Measurements from ENCODE around the gene GPR146.

Gene GPR146

DNA sequence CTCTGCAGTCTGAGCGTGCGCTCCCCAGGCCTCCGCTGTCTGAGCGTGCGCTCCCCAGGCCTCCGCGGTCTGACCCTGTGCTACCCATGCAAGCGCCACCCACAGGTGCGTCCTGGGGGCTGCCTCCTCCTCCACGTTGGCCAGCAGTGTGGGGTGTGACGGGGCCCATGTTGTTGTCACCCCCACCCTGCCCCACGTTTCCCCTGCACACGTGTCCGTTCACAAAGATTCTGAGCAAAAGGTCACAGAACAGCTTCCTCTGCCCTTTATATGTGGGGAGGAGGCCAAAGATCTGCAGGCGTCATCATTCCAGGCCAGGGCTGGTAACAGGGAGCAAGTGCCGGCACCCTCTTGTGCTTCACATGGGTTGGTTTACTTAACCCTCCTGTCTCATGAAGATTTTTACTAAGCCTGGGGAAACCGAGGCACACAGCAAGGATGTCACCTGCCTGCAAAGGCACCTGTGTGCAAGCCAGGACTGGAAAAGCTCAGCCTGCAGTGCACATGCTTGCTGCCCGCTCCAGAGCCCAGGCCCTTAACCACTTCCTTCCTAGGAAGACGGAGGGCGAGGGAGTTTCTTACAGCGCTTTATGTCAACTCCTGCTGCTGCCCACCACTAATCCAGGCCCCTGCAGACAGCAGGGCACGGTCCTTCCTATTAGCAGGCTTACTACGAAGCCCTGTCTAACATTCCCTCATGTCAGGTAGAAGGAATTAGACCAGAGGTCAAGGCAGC lies 4.8 kb downstream of the GPR146 start:
- Histone ChIP-seq H3K4me1 (ENCODE audit: low read length) (peaks cover 9% of the 10 kb centered on the region; the same call in 1 of the 2 replicates), H3K27ac (ENCODE audit: low read length) (no peak overlapping the region), H3K4me2 (ENCODE audit: low read depth, low read length) (no peak overlapping the region), H3K79me2 (ENCODE audit: low read length) (no peaks in the 10 kb centered on the region), H3K4me3 (ENCODE audit: low read length) (no peak overlapping the region), H2AFZ (ENCODE audit: low read length) (no peak overlapping the region), H3K9ac (ENCODE audit: low read length) (no peak overlapping the region), H3K9me2 (replicated peaks; ENCODE audit: insufficient read depth, low read length) (no peaks in the 10 kb centered on the region), H3K27me3 (replicated peaks; ENCODE audit: insufficient read depth, low read length) (no peaks in the 10 kb centered on the region), H3F3A (ENCODE audit: insufficient read depth, low read length) (peaks cover 10% of the 10 kb centered on the region), H4K20me1 (ENCODE audit: insufficient read depth, low read length) (no peaks in the 10 kb centered on the region), H3K9me3 (replicated peaks; ENCODE audit: insufficient read depth, low read length) (no peaks in the 10 kb centered on the region), H3K36me3 (replicated peaks; ENCODE audit: insufficient read depth, low read length) (no peaks in the 10 kb centered on the region)
- DNase-seq: no peak
- TF ChIP-seq, protein P1, sequence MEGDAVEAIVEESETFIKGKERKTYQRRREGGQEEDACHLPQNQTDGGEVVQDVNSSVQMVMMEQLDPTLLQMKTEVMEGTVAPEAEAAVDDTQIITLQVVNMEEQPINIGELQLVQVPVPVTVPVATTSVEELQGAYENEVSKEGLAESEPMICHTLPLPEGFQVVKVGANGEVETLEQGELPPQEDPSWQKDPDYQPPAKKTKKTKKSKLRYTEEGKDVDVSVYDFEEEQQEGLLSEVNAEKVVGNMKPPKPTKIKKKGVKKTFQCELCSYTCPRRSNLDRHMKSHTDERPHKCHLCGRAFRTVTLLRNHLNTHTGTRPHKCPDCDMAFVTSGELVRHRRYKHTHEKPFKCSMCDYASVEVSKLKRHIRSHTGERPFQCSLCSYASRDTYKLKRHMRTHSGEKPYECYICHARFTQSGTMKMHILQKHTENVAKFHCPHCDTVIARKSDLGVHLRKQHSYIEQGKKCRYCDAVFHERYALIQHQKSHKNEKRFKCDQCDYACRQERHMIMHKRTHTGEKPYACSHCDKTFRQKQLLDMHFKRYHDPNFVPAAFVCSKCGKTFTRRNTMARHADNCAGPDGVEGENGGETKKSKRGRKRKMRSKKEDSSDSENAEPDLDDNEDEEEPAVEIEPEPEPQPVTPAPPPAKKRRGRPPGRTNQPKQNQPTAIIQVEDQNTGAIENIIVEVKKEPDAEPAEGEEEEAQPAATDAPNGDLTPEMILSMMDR (IDR thresholded peaks at IDR 0.05; ENCODE audit: low read length): no peak

- Histone ChIP-seq H3K27ac (ENCODE audit: low read length) (no peak overlapping the region), H3K27me3 (replicated peaks; ENCODE audit: insufficient read depth, low read length) (no peaks in the 10 kb centered on the region), H2AFZ (ENCODE audit: low read length) (no peak overlapping the region), H4K20me1 (ENCODE audit: insufficient read depth, low read length) (no peaks in the 10 kb centered on the region), H3K9ac (ENCODE audit: low read length) (no peak overlapping the region), H3K9me2 (replicated peaks; ENCODE audit: insufficient read depth, low read length) (no peaks in the 10 kb centered on the region), H3K4me3 (ENCODE audit: low read length) (no peak overlapping the region), H3K9me3 (replicated peaks; ENCODE audit: insufficient read depth, low read length) (no peaks in the 10 kb centered on the region), H3F3A (ENCODE audit: insufficient read depth, low read length) (peaks cover 9% of the 10 kb centered on the region; the same call in 1 of the 2 replicates), H3K79me2 (ENCODE audit: low read length) (no peaks in the 10 kb centered on the region), H3K4me2 (ENCODE audit: low read depth, low read length) (no peak overlapping the region), H3K4me1 (ENCODE audit: low read length) (peaks cover 9% of the 10 kb centered on the region; the same call in 1 of the 2 replicates), H3K36me3 (replicated peaks; ENCODE audit: insufficient read depth, low read length) (no peaks in the 10 kb centered on the region)
- TF ChIP-seq EZH2 (optimal IDR thresholded peaks at IDR 0.05; ENCODE audit: low read depth, low read length) (no peak), EZH2phosphoT487 (IDR thresholded peaks at IDR 0.05; ENCODE audit: low read length) (no peak)
- TF ChIP-seq, protein P1 (IDR thresholded peaks at IDR 0.05; ENCODE audit: low read length): no peak
- DNase-seq: no peak
These were observed 5.5 kb downstream of the GPR146 start for GRCh38 chr7:1049801-1050200.

DNA sequence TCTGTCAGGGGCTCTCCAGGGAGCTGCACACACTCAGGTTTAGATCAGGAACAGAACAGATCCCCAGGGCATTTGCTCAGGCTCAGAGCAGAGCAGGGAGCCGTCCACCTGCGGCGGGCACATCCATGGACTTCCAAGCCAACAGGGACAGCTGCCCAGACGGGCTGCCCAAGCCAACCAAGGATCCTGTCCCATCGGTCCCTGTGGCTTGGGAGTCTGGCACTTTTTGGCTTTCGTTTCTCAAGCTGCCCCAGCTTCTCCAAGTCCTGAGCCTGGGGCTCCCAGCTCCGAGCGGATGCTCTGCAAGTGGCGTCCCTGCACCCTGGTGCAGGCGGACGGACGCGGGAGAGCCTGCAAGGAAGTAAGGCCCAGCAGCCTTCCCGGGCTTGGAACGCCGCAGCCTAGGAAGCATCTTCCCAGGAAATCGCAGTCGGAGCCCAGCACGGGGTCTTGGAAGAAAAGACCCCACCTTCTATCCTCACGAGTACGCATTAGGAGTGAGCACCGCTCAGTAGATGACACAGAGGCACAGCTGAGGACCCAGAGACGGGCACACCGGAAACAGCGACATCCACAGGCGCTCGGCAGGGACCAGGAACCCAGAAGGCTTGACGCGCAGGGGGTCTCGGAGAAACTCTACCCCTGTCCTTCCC lies 6.0 kb downstream of the GPR146 start:
- no peaks in the 10 kb centered on the region for H3K9me3 ChIP-seq (replicated peaks; ENCODE audit: insufficient read depth, low read length)
- H3K4me3 ChIP-seq (ENCODE audit: low read length): no peak overlapping the region
- no peaks in the 10 kb centered on the region for H4K20me1 ChIP-seq (ENCODE audit: insufficient read depth, low read length)
- TF ChIP-seq EZH2phosphoT487 (IDR thresholded peaks at IDR 0.05; ENCODE audit: low read length) (no peak), EZH2 (optimal IDR thresholded peaks at IDR 0.05; ENCODE audit: low read depth, low read length) (no peak)
- TF ChIP-seq, protein P1 (IDR thresholded peaks at IDR 0.05; ENCODE audit: low read length): no peak
- no peak for DNase-seq
- H3K9me2 ChIP-seq (replicated peaks; ENCODE audit: insufficient read depth, low read length): no peaks in the 10 kb centered on the region
- H3F3A ChIP-seq (ENCODE audit: insufficient read depth, low read length): 0 out of 2 replicates have a peak, but pooled peaks cover 5% of the 10 kb centered on the region
- no peak overlapping the region for H3K4me2 ChIP-seq (ENCODE audit: low read depth, low read length)
- H3K27ac ChIP-seq (ENCODE audit: low read length): no peak overlapping the region
- H3K79me2 ChIP-seq (ENCODE audit: low read length): no peaks in the 10 kb centered on the region
- no peak overlapping the region for H3K9ac ChIP-seq (ENCODE audit: low read length)
- H3K4me1 ChIP-seq (ENCODE audit: low read length): 0 out of 2 replicates have a peak, but pooled peaks cover 3% of the 10 kb centered on the region
- no peaks in the 10 kb centered on the region for H3K27me3 ChIP-seq (replicated peaks; ENCODE audit: insufficient read depth, low read length)
- no peaks in the 10 kb centered on the region for H3K36me3 ChIP-seq (replicated peaks; ENCODE audit: insufficient read depth, low read length)
- H2AFZ ChIP-seq (ENCODE audit: low read length): no peak overlapping the region

Measured in MM.1S (cell line).